ENCODE data around the gene DENND6A. TPM values are rescaled to one million over a fixed set of nuclear protein-coding genes. Genes with fewer than 3 reads are reported as not detected.

The DENND6A gene
- total and polyA plus RNA-seq, 2 of the 13 experiments (the other 11 are each of a cell fraction or from before 2014, with no cell fraction given): 9.4 to 11.1 TPM

DNA sequence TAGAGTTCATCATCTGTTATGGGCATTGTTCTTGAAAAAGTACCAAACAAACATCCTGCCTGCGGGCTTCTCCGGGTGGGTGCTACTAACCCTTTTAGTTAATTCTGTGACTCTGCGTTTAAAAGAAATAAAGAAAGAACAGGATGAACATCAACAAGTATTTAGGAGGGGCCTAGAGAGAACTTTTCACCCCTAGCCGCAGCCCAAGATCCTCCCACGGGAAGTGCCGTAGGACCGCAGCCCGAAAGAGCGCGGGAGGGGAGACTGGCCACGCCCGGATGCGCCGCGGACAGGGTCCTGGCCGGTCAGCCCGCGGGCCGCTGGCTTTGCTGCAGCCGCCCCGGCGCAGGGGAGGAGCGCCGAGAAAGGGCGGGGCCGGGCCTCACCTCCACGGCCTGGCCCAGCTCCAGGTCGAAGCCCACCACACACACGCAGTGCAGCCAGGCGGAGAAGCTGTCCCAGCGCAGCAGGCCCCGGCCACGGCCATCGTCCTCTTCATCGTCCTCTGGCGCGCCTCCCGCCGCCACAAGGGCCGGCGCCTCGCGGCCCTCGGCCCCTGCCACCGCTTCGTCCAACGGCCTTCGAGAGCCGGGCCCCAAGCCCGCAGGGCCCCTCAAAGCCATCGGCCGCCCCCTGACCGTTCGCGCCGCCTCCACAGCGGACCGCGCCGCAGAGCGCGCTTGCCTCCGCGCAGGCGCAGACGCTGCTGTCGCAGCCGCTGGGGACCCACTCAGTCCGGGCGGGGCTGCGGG lies at the start of gene DENND6A (continued):
- TF ChIP-seq TBL1XR1 (IDR thresholded peaks at IDR 0.05; ENCODE audit: borderline replicate concordance, low read length, partially characterized antibody): no peak
- TF ChIP-seq, protein P1, sequence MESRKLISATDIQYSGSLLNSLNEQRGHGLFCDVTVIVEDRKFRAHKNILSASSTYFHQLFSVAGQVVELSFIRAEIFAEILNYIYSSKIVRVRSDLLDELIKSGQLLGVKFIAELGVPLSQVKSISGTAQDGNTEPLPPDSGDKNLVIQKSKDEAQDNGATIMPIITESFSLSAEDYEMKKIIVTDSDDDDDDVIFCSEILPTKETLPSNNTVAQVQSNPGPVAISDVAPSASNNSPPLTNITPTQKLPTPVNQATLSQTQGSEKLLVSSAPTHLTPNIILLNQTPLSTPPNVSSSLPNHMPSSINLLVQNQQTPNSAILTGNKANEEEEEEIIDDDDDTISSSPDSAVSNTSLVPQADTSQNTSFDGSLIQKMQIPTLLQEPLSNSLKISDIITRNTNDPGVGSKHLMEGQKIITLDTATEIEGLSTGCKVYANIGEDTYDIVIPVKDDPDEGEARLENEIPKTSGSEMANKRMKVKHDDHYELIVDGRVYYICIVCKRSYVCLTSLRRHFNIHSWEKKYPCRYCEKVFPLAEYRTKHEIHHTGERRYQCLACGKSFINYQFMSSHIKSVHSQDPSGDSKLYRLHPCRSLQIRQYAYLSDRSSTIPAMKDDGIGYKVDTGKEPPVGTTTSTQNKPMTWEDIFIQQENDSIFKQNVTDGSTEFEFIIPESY (CRISPR knock-in tag; IDR thresholded peaks at IDR 0.05): no peak
- TF ChIP-seq, protein P2, sequence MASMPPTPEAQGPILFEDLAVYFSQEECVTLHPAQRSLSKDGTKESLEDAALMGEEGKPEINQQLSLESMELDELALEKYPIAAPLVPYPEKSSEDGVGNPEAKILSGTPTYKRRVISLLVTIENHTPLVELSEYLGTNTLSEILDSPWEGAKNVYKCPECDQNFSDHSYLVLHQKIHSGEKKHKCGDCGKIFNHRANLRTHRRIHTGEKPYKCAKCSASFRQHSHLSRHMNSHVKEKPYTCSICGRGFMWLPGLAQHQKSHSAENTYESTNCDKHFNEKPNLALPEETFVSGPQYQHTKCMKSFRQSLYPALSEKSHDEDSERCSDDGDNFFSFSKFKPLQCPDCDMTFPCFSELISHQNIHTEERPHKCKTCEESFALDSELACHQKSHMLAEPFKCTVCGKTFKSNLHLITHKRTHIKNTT (CRISPR knock-in tag; IDR thresholded peaks at IDR 0.05): no peak
- TF ChIP-seq, protein P3, sequence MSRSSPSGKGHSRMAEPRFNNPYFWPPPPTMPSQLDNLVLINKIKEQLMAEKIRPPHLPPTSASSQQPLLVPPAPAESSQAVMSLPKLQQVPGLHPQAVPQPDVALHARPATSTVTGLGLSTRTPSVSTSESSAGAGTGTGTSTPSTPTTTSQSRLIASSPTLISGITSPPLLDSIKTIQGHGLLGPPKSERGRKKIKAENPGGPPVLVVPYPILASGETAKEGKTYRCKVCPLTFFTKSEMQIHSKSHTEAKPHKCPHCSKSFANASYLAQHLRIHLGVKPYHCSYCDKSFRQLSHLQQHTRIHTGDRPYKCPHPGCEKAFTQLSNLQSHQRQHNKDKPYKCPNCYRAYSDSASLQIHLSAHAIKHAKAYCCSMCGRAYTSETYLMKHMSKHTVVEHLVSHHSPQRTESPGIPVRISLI (CRISPR knock-in tag; IDR thresholded peaks at IDR 0.05; ENCODE audit: borderline replicate concordance): no peak; the same call in 1 of the 2 replicates
- TF ChIP-seq, protein P4, sequence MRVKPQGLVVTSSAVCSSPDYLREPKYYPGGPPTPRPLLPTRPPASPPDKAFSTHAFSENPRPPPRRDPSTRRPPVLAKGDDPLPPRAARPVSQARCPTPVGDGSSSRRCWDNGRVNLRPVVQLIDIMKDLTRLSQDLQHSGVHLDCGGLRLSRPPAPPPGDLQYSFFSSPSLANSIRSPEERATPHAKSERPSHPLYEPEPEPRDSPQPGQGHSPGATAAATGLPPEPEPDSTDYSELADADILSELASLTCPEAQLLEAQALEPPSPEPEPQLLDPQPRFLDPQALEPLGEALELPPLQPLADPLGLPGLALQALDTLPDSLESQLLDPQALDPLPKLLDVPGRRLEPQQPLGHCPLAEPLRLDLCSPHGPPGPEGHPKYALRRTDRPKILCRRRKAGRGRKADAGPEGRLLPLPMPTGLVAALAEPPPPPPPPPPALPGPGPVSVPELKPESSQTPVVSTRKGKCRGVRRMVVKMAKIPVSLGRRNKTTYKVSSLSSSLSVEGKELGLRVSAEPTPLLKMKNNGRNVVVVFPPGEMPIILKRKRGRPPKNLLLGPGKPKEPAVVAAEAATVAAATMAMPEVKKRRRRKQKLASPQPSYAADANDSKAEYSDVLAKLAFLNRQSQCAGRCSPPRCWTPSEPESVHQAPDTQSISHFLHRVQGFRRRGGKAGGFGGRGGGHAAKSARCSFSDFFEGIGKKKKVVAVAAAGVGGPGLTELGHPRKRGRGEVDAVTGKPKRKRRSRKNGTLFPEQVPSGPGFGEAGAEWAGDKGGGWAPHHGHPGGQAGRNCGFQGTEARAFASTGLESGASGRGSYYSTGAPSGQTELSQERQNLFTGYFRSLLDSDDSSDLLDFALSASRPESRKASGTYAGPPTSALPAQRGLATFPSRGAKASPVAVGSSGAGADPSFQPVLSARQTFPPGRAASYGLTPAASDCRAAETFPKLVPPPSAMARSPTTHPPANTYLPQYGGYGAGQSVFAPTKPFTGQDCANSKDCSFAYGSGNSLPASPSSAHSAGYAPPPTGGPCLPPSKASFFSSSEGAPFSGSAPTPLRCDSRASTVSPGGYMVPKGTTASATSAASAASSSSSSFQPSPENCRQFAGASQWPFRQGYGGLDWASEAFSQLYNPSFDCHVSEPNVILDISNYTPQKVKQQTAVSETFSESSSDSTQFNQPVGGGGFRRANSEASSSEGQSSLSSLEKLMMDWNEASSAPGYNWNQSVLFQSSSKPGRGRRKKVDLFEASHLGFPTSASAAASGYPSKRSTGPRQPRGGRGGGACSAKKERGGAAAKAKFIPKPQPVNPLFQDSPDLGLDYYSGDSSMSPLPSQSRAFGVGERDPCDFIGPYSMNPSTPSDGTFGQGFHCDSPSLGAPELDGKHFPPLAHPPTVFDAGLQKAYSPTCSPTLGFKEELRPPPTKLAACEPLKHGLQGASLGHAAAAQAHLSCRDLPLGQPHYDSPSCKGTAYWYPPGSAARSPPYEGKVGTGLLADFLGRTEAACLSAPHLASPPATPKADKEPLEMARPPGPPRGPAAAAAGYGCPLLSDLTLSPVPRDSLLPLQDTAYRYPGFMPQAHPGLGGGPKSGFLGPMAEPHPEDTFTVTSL (CRISPR knock-in tag; IDR thresholded peaks at IDR 0.05; ENCODE audit: borderline replicate concordance): no peak
- TF ChIP-seq, protein P5, sequence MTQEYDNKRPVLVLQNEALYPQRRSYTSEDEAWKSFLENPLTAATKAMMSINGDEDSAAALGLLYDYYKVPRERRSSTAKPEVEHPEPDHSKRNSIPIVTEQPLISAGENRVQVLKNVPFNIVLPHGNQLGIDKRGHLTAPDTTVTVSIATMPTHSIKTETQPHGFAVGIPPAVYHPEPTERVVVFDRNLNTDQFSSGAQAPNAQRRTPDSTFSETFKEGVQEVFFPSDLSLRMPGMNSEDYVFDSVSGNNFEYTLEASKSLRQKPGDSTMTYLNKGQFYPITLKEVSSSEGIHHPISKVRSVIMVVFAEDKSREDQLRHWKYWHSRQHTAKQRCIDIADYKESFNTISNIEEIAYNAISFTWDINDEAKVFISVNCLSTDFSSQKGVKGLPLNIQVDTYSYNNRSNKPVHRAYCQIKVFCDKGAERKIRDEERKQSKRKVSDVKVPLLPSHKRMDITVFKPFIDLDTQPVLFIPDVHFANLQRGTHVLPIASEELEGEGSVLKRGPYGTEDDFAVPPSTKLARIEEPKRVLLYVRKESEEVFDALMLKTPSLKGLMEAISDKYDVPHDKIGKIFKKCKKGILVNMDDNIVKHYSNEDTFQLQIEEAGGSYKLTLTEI (CRISPR knock-in tag; conservative IDR thresholded peaks at IDR 0.05): no peak
- TF ChIP-seq ZNF274 (CRISPR knock-in tag; IDR thresholded peaks at IDR 0.05): peak; percentile 66; the same call in 1 of the 2 replicates
- TF ChIP-seq ZNF614 (CRISPR knock-in tag; IDR thresholded peaks at IDR 0.05; ENCODE audit: borderline replicate concordance): no peak
- TF ChIP-seq ZNF180 (CRISPR knock-in tag; IDR thresholded peaks at IDR 0.05; ENCODE audit: borderline replicate concordance, low read depth): 0 out of 2 replicates have a peak, but pooled peaks have one; percentile 39
- peak; percentile 80; the same call in 1 of the 2 replicates for TF ChIP-seq SP4 (CRISPR knock-in tag; IDR thresholded peaks at IDR 0.05)
